HCT116 (cell line): Measurements from ENCODE around the gene MYH3. TPM values are rescaled to one million over a fixed set of nuclear protein-coding genes. Genes with fewer than 3 reads are reported as not detected.

ENCODE experiments used
- ATAC-seq: fragments of 200-7000 bp; cut with Tn5 transposase; 2 replicates; pipeline ENCODE4 v1.9.1; 2020; ENCODE audit warnings: mild to moderate bottlenecking, moderate library complexity
- BruUV-seq: library from RNA; stranded (reverse); fragments of 400-500 nt; replicated peaks from 2 replicates; lab custom pipeline; 2021; lab: Mats Ljungman, UMichigan
- CTCF ChIA-PET: fragments of 300-600 bp; sonication (Branson Sonifier 250); formaldehyde crosslinking; loops from one replicate; lab custom pipeline; 2021; ENCODE audit warnings: antibody characterized with exemption; lab: Charles Lee
- POLR2A ChIA-PET: fragments of 300-600, 350-600 bp; sonication (Branson Sonifier 250); formaldehyde crosslinking; loops from one replicate; lab custom pipeline; 2021; ENCODE audit warnings: antibody characterized with exemption; lab: Charles Lee
- RAD21 ChIA-PET, 2 experiments: fragments of 300-600 bp; sonication (Branson Sonifier 250); formaldehyde crosslinking; loops; one replicate each; lab custom pipeline; 2023; ENCODE audit warnings: low total read pairs in 2 of 2; ENCODE audit not compliant: uncharacterized antibody in 2 of 2, unreplicated experiment in 2 of 2, low non-redundant PET in 1 of 2; lab: Charles Lee
- DNase-seq: peaks from one replicate; pipeline ENCODE4 v3.0.0-alpha.2; 2010; ENCODE audit warnings: low read depth, low spot score
- H2AFZ ChIP-seq: fragments of 200-600 bp; shearing (Covaris generic), sonication (generic); 2 replicates; pipeline ENCODE4 v1.6.1; 2017; ENCODE audit warnings: low read depth, mixed run types, mixed read lengths, antibody characterized with exemption, low read length; ENCODE audit not compliant: poor library complexity, severe bottlenecking
- H3K27ac ChIP-seq: 2 replicates; pipeline ENCODE4 v1.5.1; 2012; ENCODE audit warnings: low read depth, low read length
- H3K27me3 ChIP-seq: fragments of 200-600 bp; sonication (generic); 2 replicates; pipeline ENCODE4 v1.6.1; 2016; ENCODE audit warnings: mixed run types, low read length, mixed read lengths; ENCODE audit not compliant: insufficient read depth
- H3K36me3 ChIP-seq, 2 experiments: fragments of 200-500 bp in 1 of 2; fragments of 200-600 bp in 1 of 2; sonication (Bioruptor generic) in 1 of 2; sonication (generic) in 1 of 2; 2 replicates each; pipeline versions ENCODE4 v1.5.1 to v1.6.1; 2014 to 2016; ENCODE audit warnings: low read length in 2 of 2, inconsistent platforms in 1 of 2, mixed read lengths in 1 of 2, mixed run types in 1 of 2; ENCODE audit not compliant: insufficient read depth in 2 of 2, control insufficient read depth in 1 of 2
- H3K4me1 ChIP-seq, 2 experiments: fragments of 200-600 bp in 1 of 2; sonication (generic) in 1 of 2; 2 replicates each; pipeline versions ENCODE4 v1.5.1 to v1.6.1; 2012 to 2017; ENCODE audit warnings: low read length in 2 of 2, inconsistent platforms in 1 of 2, mild to moderate bottlenecking in 1 of 2, mixed read lengths in 1 of 2, mixed run types in 1 of 2, moderate library complexity in 1 of 2; ENCODE audit not compliant: insufficient read depth in 2 of 2, control insufficient read depth in 1 of 2
- H3K4me2 ChIP-seq: fragments of 200-600 bp; sonication (generic); 2 replicates; pipeline ENCODE4 v1.6.1; 2017; ENCODE audit warnings: mixed run types, low read length, mixed read lengths
- H3K4me3 ChIP-seq, 2 experiments: fragments of 200-600 bp in 1 of 2; sonication (generic) in 1 of 2; replicated peaks in 1 of 2; 2 replicates each; pipeline ENCODE4 v1.5.1; 2011 to 2016; ENCODE audit warnings: low read length in 2 of 2, control low read depth in 1 of 2, low read depth in 1 of 2, mild to moderate bottlenecking in 1 of 2, mixed read lengths in 1 of 2, mixed run types in 1 of 2
- H3K79me2 ChIP-seq: fragments of 200-600 bp; sonication (generic); 2 replicates; pipeline ENCODE4 v1.6.1; 2017; ENCODE audit warnings: mild to moderate bottlenecking, mixed run types, low read length, moderate library complexity, mixed read lengths; ENCODE audit not compliant: insufficient read depth
- H3K9ac ChIP-seq: fragments of 200-600 bp; sonication (generic); 2 replicates; pipeline ENCODE4 v1.6.1; 2016; ENCODE audit warnings: low read length, mixed read lengths
- H3K9me2 ChIP-seq: fragments of 200-600 bp; sonication (generic), shearing (Covaris generic); 2 replicates; pipeline ENCODE4 v1.6.1; 2017; ENCODE audit warnings: mixed run types, mild to moderate bottlenecking, moderate library complexity; ENCODE audit not compliant: insufficient read depth
- H3K9me3 ChIP-seq, 2 experiments: fragments of 200-500 bp in 1 of 2; fragments of 200-600 bp in 1 of 2; sonication (Bioruptor generic) in 1 of 2; sonication (generic) in 1 of 2; 2 replicates each; pipeline ENCODE4 v1.6.1; 2014 to 2017; ENCODE audit warnings: low read length in 2 of 2, mixed read lengths in 2 of 2, inconsistent platforms in 1 of 2, low read depth in 1 of 2, mild to moderate bottlenecking in 1 of 2, mixed run types in 1 of 2, moderate library complexity in 1 of 2; ENCODE audit not compliant: control insufficient read depth in 1 of 2, insufficient read depth in 1 of 2
- H4K20me1 ChIP-seq: fragments of 200-600 bp; sonication (generic), shearing (Covaris generic); 2 replicates; pipeline ENCODE4 v1.6.1; 2017; ENCODE audit warnings: mixed run types, mild to moderate bottlenecking, moderate library complexity; ENCODE audit not compliant: insufficient read depth
- ATF3 ChIP-seq: IDR thresholded peaks from 2 replicates; pipeline ENCODE4 v1.6.1; 2012
- CBX3 ChIP-seq: IDR thresholded peaks from 2 replicates; pipeline ENCODE4 v1.6.1; 2012; ENCODE audit warnings: low read depth
- CEBPB ChIP-seq: IDR thresholded peaks from 2 replicates; pipeline ENCODE4 v1.6.1; 2012; ENCODE audit warnings: low read depth
- CTCF ChIP-seq, 3 experiments: fragments of 200-600 bp in 1 of 3; sonication (generic) in 1 of 3; IDR thresholded peaks in 2 of 3; conservative IDR thresholded peaks in 1 of 3; 2 replicates each; pipeline ENCODE4 v1.5.1; 2012 to 2017; ENCODE audit warnings: low read depth in 2 of 3, low read length in 2 of 3, antibody characterized with exemption in 1 of 3, borderline replicate concordance in 1 of 3, control low read depth in 1 of 3, mild to moderate bottlenecking in 1 of 3, mixed read lengths in 1 of 3, mixed run types in 1 of 3, moderate library complexity in 1 of 3; ENCODE audit not compliant: insufficient read depth in 1 of 3
- EGR1 ChIP-seq: IDR thresholded peaks from 2 replicates; pipeline ENCODE4 v1.6.1; 2012; ENCODE audit warnings: low read depth
- ELF1 ChIP-seq: IDR thresholded peaks from 2 replicates; pipeline ENCODE4 v1.6.1; 2012; ENCODE audit warnings: low read depth, borderline replicate concordance
- EZH2phosphoT487 ChIP-seq: fragments of 200-600 bp; IDR thresholded peaks from 2 replicates; pipeline ENCODE4 v1.6.1; 2018; ENCODE audit warnings: antibody characterized with exemption, borderline replicate concordance
- FOSL1 ChIP-seq: IDR thresholded peaks from 2 replicates; pipeline ENCODE4 v1.6.1; 2012; ENCODE audit warnings: low read depth
- POLR2A ChIP-seq: IDR thresholded peaks from 2 replicates; pipeline ENCODE4 v1.7.0; 2011; ENCODE audit warnings: borderline replicate concordance; ENCODE audit not compliant: insufficient read depth, insufficient read length; ENCODE audit errors: extremely low read depth
- POLR2AphosphoS5 ChIP-seq: IDR thresholded peaks from 2 replicates; pipeline ENCODE4 v1.6.1; 2011; ENCODE audit warnings: mild to moderate bottlenecking, low read depth, low read length, moderate library complexity
- RAD21 ChIP-seq: IDR thresholded peaks from 2 replicates; pipeline ENCODE4 v1.6.1; 2012; ENCODE audit warnings: low read depth, mild to moderate bottlenecking
- REST ChIP-seq: IDR thresholded peaks from 2 replicates; pipeline ENCODE4 v1.6.1; 2012; ENCODE audit warnings: low read depth
- SIN3A ChIP-seq: IDR thresholded peaks from 2 replicates; pipeline ENCODE4 v1.6.1; 2012; ENCODE audit warnings: low read depth
- SRF ChIP-seq: IDR thresholded peaks from 2 replicates; pipeline ENCODE4 v1.6.1; 2012; ENCODE audit warnings: low read depth
- TCF7L2 ChIP-seq: IDR thresholded peaks from 2 replicates; pipeline ENCODE4 v1.7.0; 2011; ENCODE audit warnings: borderline replicate concordance, inconsistent platforms; ENCODE audit not compliant: insufficient read depth, insufficient read length; ENCODE audit errors: extremely low read depth
- YY1 ChIP-seq: IDR thresholded peaks from 2 replicates; pipeline ENCODE4 v1.6.1; 2011; ENCODE audit warnings: low read length, low read depth, moderate library complexity, mild to moderate bottlenecking; ENCODE audit not compliant: insufficient replicate concordance; ENCODE audit errors: extremely low read depth
- ZBTB33 ChIP-seq: IDR thresholded peaks from 2 replicates; pipeline ENCODE4 v1.6.1; 2011; ENCODE audit warnings: mild to moderate bottlenecking, low read length, moderate library complexity; ENCODE audit not compliant: insufficient replicate concordance; ENCODE audit errors: extremely low read depth
- ZNF274 ChIP-seq: fragments of 200-500 bp; sonication (Bioruptor generic); IDR thresholded peaks from 2 replicates; pipeline ENCODE4 v1.6.1; 2014; ENCODE audit warnings: mild to moderate bottlenecking, low read depth, low read length, inconsistent platforms
- intact Hi-C: fragments of 100-400 bp; cut with micrococcal nuclease; formaldehyde crosslinking; loops from 2 replicates; pipeline ENCODE4 v1.10.0; 2022
- total RNA-seq: library from RNA; stranded (reverse); gene quantifications from one replicate; pipeline ENCODE4 v1.2.1, GENCODE V29; 2021; ENCODE audit not compliant: unreplicated experiment

Gene MYH3
- total RNA-seq, 1 experiment from 2014 or later = 1.6 TPM

GRCh38 chr17:10674704-10675103 lies 17.6 kb upstream of the MYH3 start:
- BruUV-seq = no TSS peak
- CTCF ChIA-PET = no interaction called here
- POLR2A ChIA-PET = no interaction called here

More at GRCh38 chr17:10674704-10675103, 17.6 kb upstream of the MYH3 start:
- H3K4me1 ChIP-seq = peaks cover 0 to 6% of the 10 kb centered on the region in 2 experiments; a peak in 2 of 4 replicates
- H3K4me2 ChIP-seq = no peak overlapping the region
- DNase-seq (no peak), ATAC-seq (no peak)
- RAD21 ChIA-PET = no interaction called here
- no peaks in the 10 kb centered on the region for H4K20me1 ChIP-seq
- no peak overlapping the region for H3K4me3 ChIP-seq
- no peaks in the 10 kb centered on the region for H3K9me3 ChIP-seq
- no peak overlapping the region for H2AFZ ChIP-seq
- H3K9me2 ChIP-seq = no peaks in the 10 kb centered on the region
- no peak overlapping the region for H3K27ac ChIP-seq
- H3K9ac ChIP-seq = no peak overlapping the region
- no peaks in the 10 kb centered on the region for H3K79me2 ChIP-seq
- intact Hi-C loops = no loop called here
- no peaks in the 10 kb centered on the region for H3K27me3 ChIP-seq
- peaks cover 12 to 16% of the 10 kb centered on the region in 2 experiments; a peak in 3 of 4 replicates for H3K36me3 ChIP-seq
- no peak for TF ChIP-seq RAD21
- TF ChIP-seq ATF3 = no peak
- no peak for TF ChIP-seq CEBPB
- no peak for TF ChIP-seq SRF
- no peak for TF ChIP-seq ZBTB33
- no peak for TF ChIP-seq CBX3
- no peak for TF ChIP-seq FOSL1
- no peak for TF ChIP-seq TCF7L2
- TF ChIP-seq POLR2A = no peak
- no peak for TF ChIP-seq ELF1
- no peak for TF ChIP-seq REST
- no peak for TF ChIP-seq CTCF (IDR thresholded peaks at IDR 0.05 in 2 of 3, conservative IDR thresholded peaks at IDR 0.05 in 1 of 3; ENCODE audit: borderline replicate concordance in 1 of 3, insufficient read depth in 1 of 3, low read depth in 2 of 3, low read length in 2 of 3)
- no peak for TF ChIP-seq EZH2phosphoT487
- TF ChIP-seq SIN3A = no peak
- no peak for TF ChIP-seq YY1
- no peak for TF ChIP-seq POLR2AphosphoS5
- no peak for TF ChIP-seq EGR1
- no peak for TF ChIP-seq ZNF274
